PC-3 (cell line): ENCODE results near the gene CRIP2.

Experiments
- CTCF ChIP-seq: fragments of 300-600 bp; sonication (generic); conservative IDR thresholded peaks from 2 replicates; pipeline ENCODE4 v1.5.1; 2017; ENCODE audit warnings: antibody characterized with exemption, low read depth, mild to moderate bottlenecking, low read length
- EZH2phosphoT487 ChIP-seq: fragments of 300-600 bp; sonication (generic); IDR thresholded peaks from 2 replicates; pipeline ENCODE4 v1.6.1; 2018; ENCODE audit warnings: mild to moderate bottlenecking, antibody characterized with exemption, low read length, borderline replicate concordance

GRCh38 chr14:105425823-105426247, 48.8 kb upstream of the CRIP2 start:
- TF ChIP-seq EZH2phosphoT487 (no peak), CTCF (no peak)
